Measurements from ENCODE around the gene TCERG1L. TPM values are rescaled to one million over a fixed set of nuclear protein-coding genes. Genes with fewer than 3 reads are reported as not detected.

The TCERG1L gene
- polyA plus RNA-seq, 3 donors: not detected

GRCh38 chr10:131252567-131253276 is 58.8 kb downstream of the TCERG1L start:
- H3K79me2 ChIP-seq (ENCODE audit: insufficient read depth, low read length): no peaks in the 10 kb centered on the region
- H3K36me3 ChIP-seq (replicated peaks in 1 of 2; ENCODE audit: control insufficient read depth in 1 of 2, insufficient read depth in 2 of 2, low read length in 2 of 2): no peaks in the 10 kb centered on the region
- no peaks in the 10 kb centered on the region for H3K9me3 ChIP-seq (replicated peaks in 1 of 2; ENCODE audit: control insufficient read depth in 1 of 2, insufficient read depth in 1 of 2, low read length in 2 of 2)
- Mint-ChIP-seq H3K27me3 (ENCODE audit: low read depth in 3 of 3) (peaks cover 3 to 18% (median 8%) of the 10 kb centered on the region in 3 donors), H3K36me3 (no peaks in the 10 kb centered on the region), H3K9me3 (peaks cover 0 to 1% (median 0%) of the 10 kb centered on the region in 7 donors), H3K4me1 (no peaks in the 10 kb centered on the region), H3K27ac (peak overlapping the region in 1 of 7 donors; percentile 50), H3K4me3 (no peak overlapping the region)
- H3K4me3 ChIP-seq (replicated peaks in 1 of 3; ENCODE audit: low read depth in 2 of 3, low read length in 3 of 3): no peak overlapping the region
- DNase-seq: no peak
- H3K27me3 ChIP-seq (ENCODE audit: control insufficient read depth in 2 of 2, insufficient read depth in 2 of 2, low read length in 2 of 2): no peaks in the 10 kb centered on the region
- H2AFZ ChIP-seq (ENCODE audit: insufficient read depth, low read depth, low read length, poor library complexity, severe bottlenecking): no peak overlapping the region
- intact Hi-C loops (cut with micrococcal nuclease): no loop called here
- TF ChIP-seq, protein P1, sequence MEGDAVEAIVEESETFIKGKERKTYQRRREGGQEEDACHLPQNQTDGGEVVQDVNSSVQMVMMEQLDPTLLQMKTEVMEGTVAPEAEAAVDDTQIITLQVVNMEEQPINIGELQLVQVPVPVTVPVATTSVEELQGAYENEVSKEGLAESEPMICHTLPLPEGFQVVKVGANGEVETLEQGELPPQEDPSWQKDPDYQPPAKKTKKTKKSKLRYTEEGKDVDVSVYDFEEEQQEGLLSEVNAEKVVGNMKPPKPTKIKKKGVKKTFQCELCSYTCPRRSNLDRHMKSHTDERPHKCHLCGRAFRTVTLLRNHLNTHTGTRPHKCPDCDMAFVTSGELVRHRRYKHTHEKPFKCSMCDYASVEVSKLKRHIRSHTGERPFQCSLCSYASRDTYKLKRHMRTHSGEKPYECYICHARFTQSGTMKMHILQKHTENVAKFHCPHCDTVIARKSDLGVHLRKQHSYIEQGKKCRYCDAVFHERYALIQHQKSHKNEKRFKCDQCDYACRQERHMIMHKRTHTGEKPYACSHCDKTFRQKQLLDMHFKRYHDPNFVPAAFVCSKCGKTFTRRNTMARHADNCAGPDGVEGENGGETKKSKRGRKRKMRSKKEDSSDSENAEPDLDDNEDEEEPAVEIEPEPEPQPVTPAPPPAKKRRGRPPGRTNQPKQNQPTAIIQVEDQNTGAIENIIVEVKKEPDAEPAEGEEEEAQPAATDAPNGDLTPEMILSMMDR (IDR thresholded peaks at IDR 0.05): no peak
- no peak overlapping the region for H3K27ac ChIP-seq (ENCODE audit: low read depth in 1 of 2, low read length in 2 of 2)
- H3K4me1 ChIP-seq (ENCODE audit: control insufficient read depth in 1 of 2, insufficient read depth in 2 of 2, low read length in 2 of 2): no peaks in the 10 kb centered on the region
- no peak overlapping the region for H3K9ac ChIP-seq (ENCODE audit: insufficient read depth, low read length, poor library complexity, severe bottlenecking)
- no peak overlapping the region for H3K4me2 ChIP-seq (replicated peaks; ENCODE audit: extremely low read depth, low read length, poor library complexity, severe bottlenecking)
- H4K20me1 ChIP-seq (ENCODE audit: insufficient read depth, low read length): no peaks in the 10 kb centered on the region
- WGBS (ENCODE audit: insufficient coverage): 89% methylated on average over 16 of the region's 21 CpGs

DNA sequence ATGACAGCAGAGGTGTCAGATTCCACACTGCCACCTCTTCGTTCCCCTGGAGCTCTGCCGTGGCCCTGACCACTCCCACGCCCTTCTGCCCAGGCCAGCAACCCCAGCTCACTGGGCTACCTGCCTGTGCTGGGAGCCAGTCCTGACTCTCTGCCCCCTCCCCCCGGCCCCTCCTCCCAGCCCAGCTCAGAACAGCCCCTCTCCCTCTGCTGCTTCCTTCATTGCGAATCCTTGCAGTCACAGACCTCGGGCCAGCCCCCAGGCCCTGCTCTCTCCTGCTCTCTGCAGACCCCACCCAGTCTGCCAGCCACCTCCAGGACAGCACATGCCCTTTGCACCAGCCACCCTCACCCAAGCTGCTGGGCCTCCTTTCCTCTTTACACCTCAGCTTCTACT is 60.4 kb downstream of the TCERG1L start:
- Histone ChIP-seq H2AFZ (ENCODE audit: insufficient read depth, low read depth, low read length, poor library complexity, severe bottlenecking) (no peak overlapping the region), H3K4me3 (replicated peaks in 1 of 3; ENCODE audit: low read depth in 2 of 3, low read length in 3 of 3) (no peak overlapping the region), H3K4me1 (ENCODE audit: control insufficient read depth in 1 of 2, insufficient read depth in 2 of 2, low read length in 2 of 2) (no peaks in the 10 kb centered on the region), H3K9ac (ENCODE audit: insufficient read depth, low read length, poor library complexity, severe bottlenecking) (no peak overlapping the region), H3K9me3 (replicated peaks in 1 of 2; ENCODE audit: control insufficient read depth in 1 of 2, insufficient read depth in 1 of 2, low read length in 2 of 2) (no peaks in the 10 kb centered on the region), H4K20me1 (ENCODE audit: insufficient read depth, low read length) (no peaks in the 10 kb centered on the region), H3K27ac (ENCODE audit: low read depth in 1 of 2, low read length in 2 of 2) (no peak overlapping the region), H3K79me2 (ENCODE audit: insufficient read depth, low read length) (no peaks in the 10 kb centered on the region), H3K36me3 (replicated peaks in 1 of 2; ENCODE audit: control insufficient read depth in 1 of 2, insufficient read depth in 2 of 2, low read length in 2 of 2) (no peaks in the 10 kb centered on the region), H3K27me3 (ENCODE audit: control insufficient read depth in 2 of 2, insufficient read depth in 2 of 2, low read length in 2 of 2) (no peaks in the 10 kb centered on the region), H3K4me2 (replicated peaks; ENCODE audit: extremely low read depth, low read length, poor library complexity, severe bottlenecking) (no peak overlapping the region)
- Mint-ChIP-seq H3K27ac (no peak overlapping the region), H3K4me3 (no peak overlapping the region), H3K27me3 (ENCODE audit: low read depth in 3 of 3) (peaks cover 3 to 18% (median 8%) of the 10 kb centered on the region in 3 donors), H3K4me1 (no peaks in the 10 kb centered on the region), H3K36me3 (no peaks in the 10 kb centered on the region), H3K9me3 (peaks cover 0 to 1% (median 0%) of the 10 kb centered on the region in 7 donors)
- DNase-seq: no peak
- intact Hi-C loops (cut with micrococcal nuclease): no loop called here
- TF ChIP-seq, protein P1 (IDR thresholded peaks at IDR 0.05): no peak
- WGBS (ENCODE audit: insufficient coverage): 37% methylated on average over 6 of the region's 6 CpGs
